Measurements from ENCODE around the gene SP140.

The SP140 gene

GRCh38 chr2:230209422-230210051 lies 16.0 kb upstream of the SP140 start:
- Histone ChIP-seq H3K9me3 (ENCODE audit: control insufficient read depth, insufficient read depth, low read depth, low read length) (no peaks in the 10 kb centered on the region), H3K27ac (ENCODE audit: extremely low read depth, low read depth, low read length) (no peak overlapping the region), H3K4me1 (ENCODE audit: control insufficient read depth, insufficient read depth, low read length) (no peaks in the 10 kb centered on the region), H3K36me3 (ENCODE audit: control insufficient read depth in 2 of 2, insufficient read depth in 1 of 2, low read length in 2 of 2) (peaks cover 0 to 78% of the 10 kb centered on the region in 2 experiments; a peak in 1 of 3 replicates), H3K4me3 (ENCODE audit: low read depth, low read length) (no peak overlapping the region)
- ChIA-PET POLR2A (no interaction called here), CTCF (interaction anchor here (0.6 kb wide), 1 partner anchor 64 kb away, joined by 3 read pairs; no protein-coding TSS in a partner anchor)
- TF ChIP-seq ZNF148 (tag by site-specific recombination; IDR thresholded peaks at IDR 0.05; ENCODE audit: borderline replicate concordance) (no peak), ZNF660 (tag by site-specific recombination; IDR thresholded peaks at IDR 0.05) (no peak)

GRCh38 chr2:230216489-230216888 lies 9.0 kb upstream of the SP140 start:
- ChIA-PET POLR2A (no interaction called here), CTCF (interaction anchor here (1.0 kb wide), 1 partner anchor 56 kb away, joined by 3 read pairs; no protein-coding TSS in a partner anchor)
- Histone ChIP-seq H3K27ac (ENCODE audit: extremely low read depth, low read depth, low read length) (no peak overlapping the region), H3K4me1 (ENCODE audit: control insufficient read depth, insufficient read depth, low read length) (no peaks in the 10 kb centered on the region), H3K9me3 (ENCODE audit: control insufficient read depth, insufficient read depth, low read depth, low read length) (no peaks in the 10 kb centered on the region), H3K4me3 (ENCODE audit: low read depth, low read length) (no peak overlapping the region), H3K36me3 (ENCODE audit: control insufficient read depth in 2 of 2, insufficient read depth in 1 of 2, low read length in 2 of 2) (peaks cover 0 to 42% of the 10 kb centered on the region in 2 experiments; a peak in 1 of 3 replicates)
- TF ChIP-seq ZSCAN4 (tag by site-specific recombination; IDR thresholded peaks at IDR 0.05) (no peak), ZNF23 (tag by site-specific recombination; IDR thresholded peaks at IDR 0.05; ENCODE audit: borderline replicate concordance) (no peak), ZNF585B (tag by site-specific recombination; IDR thresholded peaks at IDR 0.05) (no peak), ZNF2 (tag by site-specific recombination; IDR thresholded peaks at IDR 0.05) (no peak), ZNF433 (tag by site-specific recombination; IDR thresholded peaks at IDR 0.05; ENCODE audit: low read depth) (no peak), ZBTB21 (tag by site-specific recombination; IDR thresholded peaks at IDR 0.05) (no peak), ZBTB17 (tag by site-specific recombination; IDR thresholded peaks at IDR 0.05) (no peak), OVOL3 (tag by site-specific recombination; IDR thresholded peaks at IDR 0.05) (no peak), PRDM10 (tag by site-specific recombination; IDR thresholded peaks at IDR 0.05) (no peak), ZNF629 (tag by site-specific recombination; IDR thresholded peaks at IDR 0.05) (no peak), ZNF10 (tag by site-specific recombination; IDR thresholded peaks at IDR 0.05) (no peak)

- peaks cover 0 to 33% of the 10 kb centered on the region in 2 experiments; a peak in 1 of 3 replicates for H3K36me3 ChIP-seq (ENCODE audit: control insufficient read depth in 2 of 2, insufficient read depth in 1 of 2, low read length in 2 of 2)
- no peak overlapping the region for H3K27ac ChIP-seq (ENCODE audit: extremely low read depth, low read depth, low read length)
- H3K4me3 ChIP-seq (ENCODE audit: low read depth, low read length) = no peak overlapping the region
- H3K4me1 ChIP-seq (ENCODE audit: control insufficient read depth, insufficient read depth, low read length) = no peaks in the 10 kb centered on the region
- no peak for TF ChIP-seq ZNF529 (tag by site-specific recombination; IDR thresholded peaks at IDR 0.05; ENCODE audit: insufficient replicate concordance)
- no peak for TF ChIP-seq IKZF3 (tag by site-specific recombination; IDR thresholded peaks at IDR 0.05)
- TF ChIP-seq ZNF692 (tag by site-specific recombination; IDR thresholded peaks at IDR 0.05) = no peak
- TF ChIP-seq ZNF146 (tag by site-specific recombination; IDR thresholded peaks at IDR 0.05) = no peak
- no peaks in the 10 kb centered on the region for H3K9me3 ChIP-seq (ENCODE audit: control insufficient read depth, insufficient read depth, low read depth, low read length)
- ChIA-PET CTCF (interaction anchor here (0.6 kb wide), 1 partner anchor 57 kb away, joined by 5 read pairs; no protein-coding TSS in a partner anchor), POLR2A (no interaction called here)
These were observed 8.1 kb upstream of the SP140 start for GRCh38 chr2:230217424-230217823.
